HCT116 (cell line): ENCODE measurements around the gene ZNF618. TPM values are rescaled to one million over a fixed set of nuclear protein-coding genes. Genes with fewer than 3 reads are reported as not detected.

Experiments
- ATAC-seq: fragments of 200-7000 bp; cut with Tn5 transposase; 2 replicates; pipeline ENCODE4 v1.9.1; 2020; ENCODE audit warnings: mild to moderate bottlenecking, moderate library complexity
- BruUV-seq: library from RNA; stranded (reverse); fragments of 400-500 nt; replicated peaks from 2 replicates; lab custom pipeline; 2021; lab: Mats Ljungman, UMichigan
- CTCF ChIA-PET: fragments of 300-600 bp; sonication (Branson Sonifier 250); formaldehyde crosslinking; loops from one replicate; lab custom pipeline; 2021; ENCODE audit warnings: antibody characterized with exemption; lab: Charles Lee
- POLR2A ChIA-PET: fragments of 300-600, 350-600 bp; sonication (Branson Sonifier 250); formaldehyde crosslinking; loops from one replicate; lab custom pipeline; 2021; ENCODE audit warnings: antibody characterized with exemption; lab: Charles Lee
- RAD21 ChIA-PET, 2 experiments: fragments of 300-600 bp; sonication (Branson Sonifier 250); formaldehyde crosslinking; loops; one replicate each; lab custom pipeline; 2023; ENCODE audit warnings: low total read pairs in 2 of 2; ENCODE audit not compliant: uncharacterized antibody in 2 of 2, unreplicated experiment in 2 of 2, low non-redundant PET in 1 of 2; lab: Charles Lee
- DNase-seq: peaks from one replicate; pipeline ENCODE4 v3.0.0-alpha.2; 2010; ENCODE audit warnings: low read depth, low spot score
- H2AFZ ChIP-seq: fragments of 200-600 bp; shearing (Covaris generic), sonication (generic); 2 replicates; pipeline ENCODE4 v1.6.1; 2017; ENCODE audit warnings: low read depth, mixed run types, mixed read lengths, antibody characterized with exemption, low read length; ENCODE audit not compliant: poor library complexity, severe bottlenecking
- H3K27ac ChIP-seq: 2 replicates; pipeline ENCODE4 v1.5.1; 2012; ENCODE audit warnings: low read depth, low read length
- H3K27me3 ChIP-seq: fragments of 200-600 bp; sonication (generic); 2 replicates; pipeline ENCODE4 v1.6.1; 2016; ENCODE audit warnings: mixed run types, low read length, mixed read lengths; ENCODE audit not compliant: insufficient read depth
- H3K36me3 ChIP-seq, 2 experiments: fragments of 200-500 bp in 1 of 2; fragments of 200-600 bp in 1 of 2; sonication (Bioruptor generic) in 1 of 2; sonication (generic) in 1 of 2; 2 replicates each; pipeline versions ENCODE4 v1.5.1 to v1.6.1; 2014 to 2016; ENCODE audit warnings: low read length in 2 of 2, inconsistent platforms in 1 of 2, mixed read lengths in 1 of 2, mixed run types in 1 of 2; ENCODE audit not compliant: insufficient read depth in 2 of 2, control insufficient read depth in 1 of 2
- H3K4me1 ChIP-seq, 2 experiments: fragments of 200-600 bp in 1 of 2; sonication (generic) in 1 of 2; 2 replicates each; pipeline versions ENCODE4 v1.5.1 to v1.6.1; 2012 to 2017; ENCODE audit warnings: low read length in 2 of 2, inconsistent platforms in 1 of 2, mild to moderate bottlenecking in 1 of 2, mixed read lengths in 1 of 2, mixed run types in 1 of 2, moderate library complexity in 1 of 2; ENCODE audit not compliant: insufficient read depth in 2 of 2, control insufficient read depth in 1 of 2
- H3K4me2 ChIP-seq: fragments of 200-600 bp; sonication (generic); 2 replicates; pipeline ENCODE4 v1.6.1; 2017; ENCODE audit warnings: mixed run types, low read length, mixed read lengths
- H3K4me3 ChIP-seq, 2 experiments: fragments of 200-600 bp in 1 of 2; sonication (generic) in 1 of 2; replicated peaks in 1 of 2; 2 replicates each; pipeline ENCODE4 v1.5.1; 2011 to 2016; ENCODE audit warnings: low read length in 2 of 2, control low read depth in 1 of 2, low read depth in 1 of 2, mild to moderate bottlenecking in 1 of 2, mixed read lengths in 1 of 2, mixed run types in 1 of 2
- H3K79me2 ChIP-seq: fragments of 200-600 bp; sonication (generic); 2 replicates; pipeline ENCODE4 v1.6.1; 2017; ENCODE audit warnings: mild to moderate bottlenecking, mixed run types, low read length, moderate library complexity, mixed read lengths; ENCODE audit not compliant: insufficient read depth
- H3K9ac ChIP-seq: fragments of 200-600 bp; sonication (generic); 2 replicates; pipeline ENCODE4 v1.6.1; 2016; ENCODE audit warnings: low read length, mixed read lengths
- H3K9me2 ChIP-seq: fragments of 200-600 bp; sonication (generic), shearing (Covaris generic); 2 replicates; pipeline ENCODE4 v1.6.1; 2017; ENCODE audit warnings: mixed run types, mild to moderate bottlenecking, moderate library complexity; ENCODE audit not compliant: insufficient read depth
- H3K9me3 ChIP-seq, 2 experiments: fragments of 200-500 bp in 1 of 2; fragments of 200-600 bp in 1 of 2; sonication (Bioruptor generic) in 1 of 2; sonication (generic) in 1 of 2; 2 replicates each; pipeline ENCODE4 v1.6.1; 2014 to 2017; ENCODE audit warnings: low read length in 2 of 2, mixed read lengths in 2 of 2, inconsistent platforms in 1 of 2, low read depth in 1 of 2, mild to moderate bottlenecking in 1 of 2, mixed run types in 1 of 2, moderate library complexity in 1 of 2; ENCODE audit not compliant: control insufficient read depth in 1 of 2, insufficient read depth in 1 of 2
- H4K20me1 ChIP-seq: fragments of 200-600 bp; sonication (generic), shearing (Covaris generic); 2 replicates; pipeline ENCODE4 v1.6.1; 2017; ENCODE audit warnings: mixed run types, mild to moderate bottlenecking, moderate library complexity; ENCODE audit not compliant: insufficient read depth
- ATF3 ChIP-seq: IDR thresholded peaks from 2 replicates; pipeline ENCODE4 v1.6.1; 2012
- CBX3 ChIP-seq: IDR thresholded peaks from 2 replicates; pipeline ENCODE4 v1.6.1; 2012; ENCODE audit warnings: low read depth
- EGR1 ChIP-seq: IDR thresholded peaks from 2 replicates; pipeline ENCODE4 v1.6.1; 2012; ENCODE audit warnings: low read depth
- ELF1 ChIP-seq: IDR thresholded peaks from 2 replicates; pipeline ENCODE4 v1.6.1; 2012; ENCODE audit warnings: low read depth, borderline replicate concordance
- EZH2phosphoT487 ChIP-seq: fragments of 200-600 bp; IDR thresholded peaks from 2 replicates; pipeline ENCODE4 v1.6.1; 2018; ENCODE audit warnings: antibody characterized with exemption, borderline replicate concordance
- JUND ChIP-seq: IDR thresholded peaks from 2 replicates; pipeline ENCODE4 v1.6.1; 2012
- MAX ChIP-seq: IDR thresholded peaks from 2 replicates; pipeline ENCODE4 v1.6.1; 2012
- POLR2AphosphoS5 ChIP-seq: IDR thresholded peaks from 2 replicates; pipeline ENCODE4 v1.6.1; 2011; ENCODE audit warnings: mild to moderate bottlenecking, low read depth, low read length, moderate library complexity
- RAD21 ChIP-seq: IDR thresholded peaks from 2 replicates; pipeline ENCODE4 v1.6.1; 2012; ENCODE audit warnings: low read depth, mild to moderate bottlenecking
- REST ChIP-seq: IDR thresholded peaks from 2 replicates; pipeline ENCODE4 v1.6.1; 2012; ENCODE audit warnings: low read depth
- SP1 ChIP-seq: IDR thresholded peaks from 2 replicates; pipeline ENCODE4 v1.6.1; 2012; ENCODE audit warnings: low read depth
- SRF ChIP-seq: IDR thresholded peaks from 2 replicates; pipeline ENCODE4 v1.6.1; 2012; ENCODE audit warnings: low read depth
- TCF7L2 ChIP-seq: IDR thresholded peaks from 2 replicates; pipeline ENCODE4 v1.7.0; 2011; ENCODE audit warnings: borderline replicate concordance, inconsistent platforms; ENCODE audit not compliant: insufficient read depth, insufficient read length; ENCODE audit errors: extremely low read depth
- YY1 ChIP-seq: IDR thresholded peaks from 2 replicates; pipeline ENCODE4 v1.6.1; 2011; ENCODE audit warnings: low read length, low read depth, moderate library complexity, mild to moderate bottlenecking; ENCODE audit not compliant: insufficient replicate concordance; ENCODE audit errors: extremely low read depth
- ZBTB33 ChIP-seq: IDR thresholded peaks from 2 replicates; pipeline ENCODE4 v1.6.1; 2011; ENCODE audit warnings: mild to moderate bottlenecking, low read length, moderate library complexity; ENCODE audit not compliant: insufficient replicate concordance; ENCODE audit errors: extremely low read depth
- intact Hi-C: fragments of 100-400 bp; cut with micrococcal nuclease; formaldehyde crosslinking; loops from 2 replicates; pipeline ENCODE4 v1.10.0; 2022
- total RNA-seq: library from RNA; stranded (reverse); gene quantifications from one replicate; pipeline ENCODE4 v1.2.1, GENCODE V29; 2021; ENCODE audit not compliant: unreplicated experiment

Gene ZNF618
- total RNA-seq, 1 experiment from 2014 or later = 13.5 TPM

- Histone ChIP-seq H4K20me1 (no peaks in the 10 kb centered on the region), H3K36me3 (no peaks in the 10 kb centered on the region), H2AFZ (no peak overlapping the region), H3K4me2 (no peak overlapping the region), H3K9ac (no peak overlapping the region), H3K27me3 (no peaks in the 10 kb centered on the region; the same call in 1 of the 2 replicates), H3K79me2 (no peaks in the 10 kb centered on the region), H3K9me2 (no peaks in the 10 kb centered on the region), H3K27ac (no peak overlapping the region), H3K4me3 (no peak overlapping the region)
- BruUV-seq = no TSS peak
- RAD21 ChIA-PET = no interaction called here
- no peak for DNase-seq
- POLR2A ChIA-PET = no interaction called here
- TF ChIP-seq ELF1 (no peak), EZH2phosphoT487 (no peak), JUND (no peak), RAD21 (no peak), CBX3 (no peak), YY1 (no peak), EGR1 (no peak), MAX (no peak), ZBTB33 (no peak), ATF3 (no peak), SRF (no peak), REST (no peak), POLR2AphosphoS5 (no peak), TCF7L2 (no peak), SP1 (no peak)
- TF ChIP-seq, all 23 proteins: peak for 0
- CTCF ChIA-PET = interaction anchor here (1.6 to 3.1 kb wide), 4 partner anchors 12 to 209 kb away, joined by 9 to 41 read pairs (median 18); no protein-coding TSS in a partner anchor
- no peaks in the 10 kb centered on the region for H3K4me1 ChIP-seq
- intact Hi-C loops = loop anchor here (1.0 kb wide), 2 partner anchors 210 to 224 kb away; no protein-coding TSS in a partner anchor
- ATAC-seq = no peak
- no peaks in the 10 kb centered on the region for H3K9me3 ChIP-seq
Measured at GRCh38 chr9:114081441-114082016, 205.4 kb downstream of the ZNF618 start.
